GM13977 (cell line): Measurements from ENCODE around the gene C3orf18.

Experiments used
- DNase-seq: peaks from one replicate; pipeline ENCODE4 v3.0.0; 2012; ENCODE audit warnings: low spot score
- in situ Hi-C: fragments of 300-500 bp; cut with MboI; formaldehyde crosslinking; loops from one replicate; pipeline ENCODE4 v1.12.0; 2022; ENCODE audit warnings: low sequenced_read_pairs, low pct_unique_long_range_greater_than_20kb, mixed read lengths, inconsistent platforms; ENCODE audit not compliant: unreplicated experiment
- TF ChIP-seq, protein P1 (sequence below): IDR thresholded peaks from 2 replicates; pipeline ENCODE4 v1.5.1; 2012; ENCODE audit warnings: mild to moderate bottlenecking, control low read depth; ENCODE audit not compliant: insufficient read depth; ENCODE audit errors: extremely low read depth, missing control alignments

Gene C3orf18

DNA sequence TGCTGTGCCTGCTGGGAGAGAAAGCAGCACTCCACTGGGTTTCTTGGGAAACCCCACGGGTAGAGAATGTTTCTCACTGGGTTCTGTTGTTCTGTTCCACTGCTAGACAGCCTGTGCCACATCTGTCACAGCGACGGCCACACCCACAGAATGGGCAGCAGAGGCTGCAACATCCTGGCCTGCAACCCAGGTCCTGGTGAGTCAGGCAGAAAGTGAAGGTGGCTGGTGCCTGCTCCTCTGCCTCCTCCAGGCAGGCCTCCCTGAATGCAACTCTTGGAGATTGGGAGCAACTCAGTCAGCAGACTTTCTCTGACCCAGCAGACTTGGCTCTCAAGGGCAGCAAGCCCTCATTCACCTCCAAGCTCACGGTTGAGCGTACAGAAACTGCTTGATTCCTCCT, 13.0 kb downstream of the C3orf18 start:
- no peak for DNase-seq
- TF ChIP-seq, protein P1, sequence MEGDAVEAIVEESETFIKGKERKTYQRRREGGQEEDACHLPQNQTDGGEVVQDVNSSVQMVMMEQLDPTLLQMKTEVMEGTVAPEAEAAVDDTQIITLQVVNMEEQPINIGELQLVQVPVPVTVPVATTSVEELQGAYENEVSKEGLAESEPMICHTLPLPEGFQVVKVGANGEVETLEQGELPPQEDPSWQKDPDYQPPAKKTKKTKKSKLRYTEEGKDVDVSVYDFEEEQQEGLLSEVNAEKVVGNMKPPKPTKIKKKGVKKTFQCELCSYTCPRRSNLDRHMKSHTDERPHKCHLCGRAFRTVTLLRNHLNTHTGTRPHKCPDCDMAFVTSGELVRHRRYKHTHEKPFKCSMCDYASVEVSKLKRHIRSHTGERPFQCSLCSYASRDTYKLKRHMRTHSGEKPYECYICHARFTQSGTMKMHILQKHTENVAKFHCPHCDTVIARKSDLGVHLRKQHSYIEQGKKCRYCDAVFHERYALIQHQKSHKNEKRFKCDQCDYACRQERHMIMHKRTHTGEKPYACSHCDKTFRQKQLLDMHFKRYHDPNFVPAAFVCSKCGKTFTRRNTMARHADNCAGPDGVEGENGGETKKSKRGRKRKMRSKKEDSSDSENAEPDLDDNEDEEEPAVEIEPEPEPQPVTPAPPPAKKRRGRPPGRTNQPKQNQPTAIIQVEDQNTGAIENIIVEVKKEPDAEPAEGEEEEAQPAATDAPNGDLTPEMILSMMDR, result no peak
- in situ Hi-C loops, result loop anchor here (10.0 kb wide), 1 partner anchor 210 kb away; the partner anchor contains the start of genes RASSF1 and ZMYND10

DNA sequence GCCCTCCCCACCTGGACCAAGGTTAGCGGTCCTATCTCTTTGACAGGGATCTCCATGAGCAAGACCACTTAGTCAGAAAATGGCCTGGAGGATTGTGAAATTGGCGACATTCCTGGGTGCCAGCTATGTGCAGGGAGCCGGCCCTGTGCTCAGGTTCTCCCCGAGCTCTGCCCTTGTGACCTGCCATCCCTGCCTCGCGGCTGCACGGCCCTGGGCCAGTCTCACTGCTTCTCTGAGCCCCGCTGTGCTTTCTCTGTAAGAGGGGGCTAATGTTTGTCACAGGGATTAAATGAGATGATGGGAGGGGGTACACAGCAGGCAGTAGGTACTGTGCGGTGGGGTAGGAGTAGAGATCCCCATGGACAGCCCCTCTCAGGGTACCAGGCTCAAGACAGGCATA, 14.9 kb downstream of the C3orf18 start:
- TF ChIP-seq, protein P1, result no peak
- in situ Hi-C loops, result loop anchor here (10.0 kb wide), 1 partner anchor 208 kb away; the partner anchor contains the start of genes RASSF1 and ZMYND10
- no peak for DNase-seq

DNA sequence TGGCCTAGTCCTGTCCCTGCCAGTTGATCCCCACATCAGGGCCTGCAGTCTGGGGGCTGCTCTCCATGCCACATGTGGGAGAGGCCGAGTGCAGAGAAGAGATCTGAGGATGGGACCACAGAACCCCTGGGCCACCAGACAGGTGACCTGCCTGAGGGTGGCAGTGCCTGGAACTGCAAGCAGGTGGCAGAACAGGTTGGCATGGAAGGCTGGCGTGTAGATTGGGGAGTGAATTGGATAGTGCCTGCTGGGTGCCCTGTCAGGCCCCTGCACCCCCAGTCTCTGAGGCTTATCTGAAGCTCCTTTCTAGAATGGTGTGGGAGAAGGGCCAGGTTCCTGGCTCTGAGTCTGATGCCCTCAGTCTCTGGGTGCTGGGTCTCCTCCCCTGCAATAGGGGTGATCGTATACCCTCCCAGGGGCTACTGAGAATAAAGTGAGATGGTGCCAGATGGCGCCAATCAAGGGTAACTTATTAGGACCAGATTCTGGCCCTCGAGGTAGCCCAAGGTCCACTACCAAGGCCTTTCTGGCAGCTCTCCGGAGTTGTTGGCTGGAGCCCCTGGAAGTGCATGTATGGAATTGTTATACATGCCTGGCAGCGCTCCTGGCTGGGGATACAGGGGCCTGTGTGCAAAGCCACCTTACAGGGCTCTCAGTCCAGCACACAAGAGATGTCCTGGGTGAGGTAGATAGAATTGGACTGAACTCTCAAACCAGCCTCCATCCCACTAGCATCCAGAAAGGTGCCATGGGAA, 15.7 kb downstream of the C3orf18 start:
- in situ Hi-C loops, result loop anchor here (10.0 kb wide), 1 partner anchor 207 kb away; the partner anchor contains the start of genes RASSF1 and ZMYND10
- TF ChIP-seq, protein P1, result no peak
- no peak for DNase-seq

DNA sequence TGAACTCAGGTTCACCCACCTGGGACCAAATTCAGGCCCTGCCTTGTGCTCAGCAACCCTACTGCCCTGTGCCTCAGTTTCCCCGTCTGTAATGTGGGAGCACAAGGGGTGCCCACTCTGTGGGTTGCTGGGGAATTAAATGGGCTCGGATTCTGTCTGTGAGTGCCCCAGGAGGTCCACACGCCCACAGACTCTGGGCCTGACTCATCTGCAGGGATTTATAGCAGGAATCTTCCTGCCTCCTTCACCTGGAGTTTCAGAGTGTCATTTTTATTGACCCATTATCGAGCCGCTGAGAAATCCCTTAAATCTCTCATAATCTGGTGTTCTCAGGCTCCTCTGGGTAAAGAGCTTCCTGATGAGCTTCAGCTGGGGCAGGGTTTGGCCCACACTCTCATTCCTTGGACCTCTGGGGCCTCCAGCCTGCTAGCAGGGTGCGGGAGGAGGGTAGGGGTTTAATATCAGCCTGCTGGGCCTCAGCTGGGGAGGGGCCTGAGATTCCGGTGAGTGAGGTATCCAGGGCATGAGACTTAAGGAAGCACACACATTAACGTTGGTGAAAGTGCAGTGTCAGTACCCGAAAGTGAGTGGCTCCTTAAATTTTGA, 16.4 kb downstream of the C3orf18 start:
- in situ Hi-C loops, result loop anchor here (10.0 kb wide), 1 partner anchor 206 kb away; the partner anchor contains the start of genes RASSF1 and ZMYND10
- DNase-seq, result no peak
- TF ChIP-seq, protein P1, result no peak

DNA sequence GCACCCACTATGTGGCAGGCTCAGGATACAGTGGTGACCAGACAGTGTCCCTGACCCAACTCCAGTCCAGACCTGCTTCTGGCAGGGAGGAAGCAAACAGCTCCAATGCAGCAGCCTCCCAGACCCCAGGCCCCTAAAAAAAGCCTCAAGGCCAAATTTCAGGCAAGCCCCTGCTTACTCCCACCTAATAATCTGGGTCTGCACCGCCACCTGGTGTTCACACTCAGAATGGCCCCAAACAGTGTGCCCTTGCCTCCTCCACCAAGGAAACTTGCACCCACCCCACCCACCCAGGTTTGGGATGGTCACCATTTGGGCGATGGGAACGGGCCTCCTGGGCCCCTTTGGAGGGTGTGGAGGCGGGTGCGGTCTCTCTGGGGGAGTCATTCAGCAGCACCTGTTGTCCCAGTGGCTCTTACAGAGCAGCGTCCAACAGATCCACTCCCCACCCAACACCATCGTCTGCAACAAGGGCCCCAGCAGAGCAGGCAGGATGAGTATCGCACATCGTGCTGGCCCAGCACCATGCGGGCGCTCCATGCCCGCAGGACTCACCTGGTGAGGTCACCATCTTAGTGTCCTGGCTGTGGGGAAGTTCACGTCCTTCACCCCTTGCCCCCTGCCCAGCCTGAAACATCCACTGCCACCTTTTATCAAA, 17.3 kb downstream of the C3orf18 start:
- TF ChIP-seq, protein P1, result peak; percentile 85
- in situ Hi-C loops, result loop anchor here (10.0 kb wide), 1 partner anchor 205 kb away; the partner anchor contains the start of genes RASSF1 and ZMYND10
- peak; percentile 79 for DNase-seq

DNA sequence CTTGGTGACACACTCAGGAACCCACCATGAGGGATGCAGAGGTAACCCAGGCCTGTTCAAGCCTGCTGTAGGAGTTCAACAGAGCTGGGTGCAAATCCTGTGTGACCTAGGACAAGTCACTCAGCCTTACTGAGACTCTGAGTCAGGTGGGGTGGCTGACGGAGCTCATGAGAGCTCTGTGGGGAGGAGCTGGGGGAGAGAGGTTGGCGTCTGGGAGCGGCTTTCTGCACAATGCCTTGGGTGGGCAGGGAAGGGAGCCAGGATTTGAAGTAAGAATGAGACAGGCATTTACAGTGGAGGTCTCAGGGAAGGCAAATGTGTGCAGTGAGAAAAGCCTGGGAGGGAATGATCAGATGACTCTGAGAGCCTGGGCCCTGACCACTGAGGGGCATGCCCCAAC, 18.3 kb downstream of the C3orf18 start:
- TF ChIP-seq, protein P1, result no peak
- no peak for DNase-seq
- in situ Hi-C loops, result no loop called here
